Esophagus muscularis mucosa (tissue), 4 donors: ENCODE measurements around the gene FAM120C. TPM values are rescaled to one million over a fixed set of nuclear protein-coding genes. Genes with fewer than 3 reads are reported as not detected.

Experiments used
- DNase-seq: peaks from one replicate; pipeline ENCODE4 v3.0.0-alpha.2; 2017; ENCODE audit errors: extremely low spot score
- H3K27ac ChIP-seq, 4 donors: fragments of 200-600 bp; sonication (generic); replicated peaks in 1 of 4; 1 replicate in 3 of 4; 2 replicates in 1 of 4; pipeline ENCODE4 v1.5.1; 2016 to 2019; ENCODE audit warnings: mild to moderate bottlenecking in 1 of 4
- H3K27me3 ChIP-seq, 4 donors: fragments of 200-600 bp; sonication (generic); one replicate each; pipeline versions ENCODE4 v1.5.1 to v1.6.0; 2016 to 2019
- H3K36me3 ChIP-seq, 4 donors: fragments of 200-600 bp; sonication (generic); one replicate each; pipeline ENCODE4 v1.5.1; 2016 to 2019
- H3K4me1 ChIP-seq, 4 donors: fragments of 200-600 bp; sonication (generic); one replicate each; pipeline ENCODE4 v1.5.1; 2016 to 2019
- H3K4me3 ChIP-seq, 4 donors: fragments of 200-600 bp; sonication (generic); 1 replicate in 2 of 4; 2 replicates in 2 of 4; pipeline ENCODE4 v1.5.1; 2016 to 2019; ENCODE audit warnings: mild to moderate bottlenecking in 4 of 4, moderate library complexity in 1 of 4
- H3K9me3 ChIP-seq, 4 donors: fragments of 200-600 bp; sonication (generic); 1 replicate in 3 of 4; 2 replicates in 1 of 4; pipeline ENCODE4 v1.5.1; 2016 to 2019
- EP300 ChIP-seq: sonication (generic); formaldehyde crosslinking; IDR thresholded peaks from one replicate; pipeline ENCODE4 v1.6.1; 2017; ENCODE audit warnings: antibody characterized with exemption
- POLR2A ChIP-seq: fragments of 450-650 bp; IDR thresholded peaks from one replicate; pipeline ENCODE4 v1.6.1; 2017; ENCODE audit warnings: antibody characterized with exemption, moderate library complexity, mild to moderate bottlenecking, low read depth
- POLR2AphosphoS5 ChIP-seq, 2 donors: sonication (generic); formaldehyde crosslinking; IDR thresholded peaks; one replicate each; pipeline ENCODE4 v1.6.1; 2017; ENCODE audit warnings: antibody characterized with exemption in 2 of 2
- WGBS: methylation state at CpG from one replicate; pipeline ENCODE4 v1.1.5; 2018; 5-methylcytosine and 5-hydroxymethylcytosine counted together
- intact Hi-C: fragments of 100-400 bp; cut with DNase I; formaldehyde crosslinking; loops from one replicate; pipeline ENCODE4 v1.15.1; 2023
- total RNA-seq, 4 donors: library from RNA; depleted of rRNA; stranded (reverse); fragments of >200 nt; gene quantifications; one replicate each; pipeline versions ENCODE4 v1.1.0 to v1.2.1, GENCODE V29; 2016
- TF ChIP-seq, protein P1 (sequence below), 3 experiments: fragments of 200-600 bp in 2 of 3; fragments of 450-650 bp in 1 of 3; sonication (generic) in 2 of 3; IDR thresholded peaks; one replicate each; pipeline ENCODE4 v1.5.1; 2017 to 2019; ENCODE audit warnings: antibody characterized with exemption in 3 of 3, mild to moderate bottlenecking in 2 of 3, moderate library complexity in 1 of 3

The FAM120C gene
- total RNA-seq, 4 donors from 2014 or later, result 3.3 to 7.0 (median 5.9) TPM

DNA sequence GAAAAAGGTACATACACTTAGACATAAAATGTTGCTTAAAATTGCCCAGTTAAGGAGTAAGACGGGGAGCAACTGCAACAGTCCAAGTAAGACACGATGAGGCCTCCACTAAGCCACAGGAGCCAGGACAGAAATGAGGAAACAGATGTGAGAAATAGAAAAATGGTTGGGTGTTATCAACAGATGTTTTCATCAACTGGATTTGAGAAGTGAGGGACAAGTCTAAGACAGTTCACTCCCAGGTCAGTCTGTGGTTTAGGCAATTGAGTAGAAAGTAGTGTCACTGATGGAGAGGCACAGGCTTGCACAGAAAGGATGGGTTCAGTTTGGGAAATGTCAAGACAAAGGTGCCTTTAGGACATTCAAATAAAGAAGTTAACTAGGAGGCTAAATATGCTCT is 115.3 kb downstream of the FAM120C start:
- WGBS, result 70% methylated on average over 2 of the region's 2 CpGs
- DNase-seq, result no peak
- intact Hi-C loops, result no loop called here
- no peaks in the 10 kb centered on the region for H3K9me3 ChIP-seq
- no peaks in the 10 kb centered on the region for H3K27me3 ChIP-seq
- no peak for TF ChIP-seq POLR2AphosphoS5 (IDR thresholded peaks at IDR 0.05)
- H3K4me3 ChIP-seq, result no peak overlapping the region
- no peaks in the 10 kb centered on the region for H3K4me1 ChIP-seq
- H3K27ac ChIP-seq, result no peak overlapping the region
- H3K36me3 ChIP-seq, result peaks cover 0 to 13% (median 0%) of the 10 kb centered on the region in 4 donors

- TF ChIP-seq, protein P1, sequence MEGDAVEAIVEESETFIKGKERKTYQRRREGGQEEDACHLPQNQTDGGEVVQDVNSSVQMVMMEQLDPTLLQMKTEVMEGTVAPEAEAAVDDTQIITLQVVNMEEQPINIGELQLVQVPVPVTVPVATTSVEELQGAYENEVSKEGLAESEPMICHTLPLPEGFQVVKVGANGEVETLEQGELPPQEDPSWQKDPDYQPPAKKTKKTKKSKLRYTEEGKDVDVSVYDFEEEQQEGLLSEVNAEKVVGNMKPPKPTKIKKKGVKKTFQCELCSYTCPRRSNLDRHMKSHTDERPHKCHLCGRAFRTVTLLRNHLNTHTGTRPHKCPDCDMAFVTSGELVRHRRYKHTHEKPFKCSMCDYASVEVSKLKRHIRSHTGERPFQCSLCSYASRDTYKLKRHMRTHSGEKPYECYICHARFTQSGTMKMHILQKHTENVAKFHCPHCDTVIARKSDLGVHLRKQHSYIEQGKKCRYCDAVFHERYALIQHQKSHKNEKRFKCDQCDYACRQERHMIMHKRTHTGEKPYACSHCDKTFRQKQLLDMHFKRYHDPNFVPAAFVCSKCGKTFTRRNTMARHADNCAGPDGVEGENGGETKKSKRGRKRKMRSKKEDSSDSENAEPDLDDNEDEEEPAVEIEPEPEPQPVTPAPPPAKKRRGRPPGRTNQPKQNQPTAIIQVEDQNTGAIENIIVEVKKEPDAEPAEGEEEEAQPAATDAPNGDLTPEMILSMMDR (IDR thresholded peaks at IDR 0.05), result no peak
- no peak for TF ChIP-seq POLR2AphosphoS5 (IDR thresholded peaks at IDR 0.05)
- TF ChIP-seq EP300, result no peak
- no peak for TF ChIP-seq POLR2A
- DNase-seq, result no peak
- Histone ChIP-seq H3K36me3 (peaks cover 0 to 9% (median 0%) of the 10 kb centered on the region in 4 donors), H3K4me1 (no peaks in the 10 kb centered on the region), H3K4me3 (no peak overlapping the region), H3K9me3 (no peaks in the 10 kb centered on the region), H3K27ac (no peak overlapping the region), H3K27me3 (no peaks in the 10 kb centered on the region)
- intact Hi-C loops, result no loop called here
These were observed 116.2 kb downstream of the FAM120C start for GRCh38 chrX:54066841-54067240.

DNA sequence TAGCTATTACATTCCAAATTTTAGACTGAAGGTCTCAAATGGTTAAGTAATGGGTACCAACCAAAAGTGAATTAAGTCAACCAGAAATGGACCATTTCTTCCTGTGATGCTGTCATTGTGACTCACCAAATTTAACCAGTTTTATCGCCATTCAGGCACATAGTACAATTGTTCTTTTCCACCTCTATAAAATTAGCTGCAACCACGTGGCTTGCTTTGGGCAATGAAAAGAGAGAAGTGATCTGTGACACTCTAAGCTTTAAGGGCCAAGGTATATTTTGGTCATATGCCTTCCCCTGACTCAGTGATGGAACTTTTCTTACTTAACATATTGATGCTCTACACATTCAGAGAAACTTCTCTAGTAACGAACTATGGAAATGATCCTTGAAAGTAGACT is 118.5 kb downstream of the FAM120C start:
- H3K27ac ChIP-seq, result no peak overlapping the region
- intact Hi-C loops, result no loop called here
- no peak overlapping the region for H3K4me3 ChIP-seq
- no peaks in the 10 kb centered on the region for H3K4me1 ChIP-seq
- 85% methylated on average over 3 of the region's 3 CpGs for WGBS
- DNase-seq, result no peak
- no peaks in the 10 kb centered on the region for H3K9me3 ChIP-seq
- H3K27me3 ChIP-seq, result no peaks in the 10 kb centered on the region
- TF ChIP-seq EP300 (no peak), POLR2AphosphoS5 (IDR thresholded peaks at IDR 0.05) (no peak), POLR2A (no peak)
- TF ChIP-seq, protein P1 (IDR thresholded peaks at IDR 0.05), result no peak
- H3K36me3 ChIP-seq, result no peaks in the 10 kb centered on the region

DNA sequence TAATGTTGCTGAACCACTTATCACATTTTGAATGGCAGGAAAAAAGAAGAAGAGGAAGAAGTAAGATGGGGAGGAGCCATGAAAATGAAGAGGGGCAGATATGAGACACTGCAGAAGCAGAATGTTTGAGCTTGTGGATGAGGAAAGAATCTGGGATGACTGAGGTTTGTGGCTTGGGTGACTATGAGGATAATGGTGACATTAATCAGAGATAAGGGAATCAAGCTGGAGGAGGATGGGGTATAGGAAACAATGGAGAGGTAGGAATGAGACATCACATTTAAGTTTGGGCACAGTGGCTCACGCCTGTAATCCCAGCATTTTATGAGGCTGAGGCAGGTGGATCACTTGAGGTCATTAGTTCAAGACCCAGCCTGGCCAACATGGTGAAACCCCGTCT is 119.7 kb downstream of the FAM120C start:
- DNase-seq, result no peak
- Histone ChIP-seq H3K4me1 (no peaks in the 10 kb centered on the region), H3K9me3 (no peaks in the 10 kb centered on the region), H3K4me3 (no peak overlapping the region), H3K27ac (no peak overlapping the region), H3K36me3 (no peaks in the 10 kb centered on the region), H3K27me3 (no peaks in the 10 kb centered on the region)
- intact Hi-C loops, result no loop called here
- TF ChIP-seq, protein P1 (IDR thresholded peaks at IDR 0.05), result no peak
- no peak for TF ChIP-seq EP300
- no peak for TF ChIP-seq POLR2A
- no peak for TF ChIP-seq POLR2AphosphoS5 (IDR thresholded peaks at IDR 0.05)
- 79% methylated on average over 2 of the region's 2 CpGs for WGBS

DNA sequence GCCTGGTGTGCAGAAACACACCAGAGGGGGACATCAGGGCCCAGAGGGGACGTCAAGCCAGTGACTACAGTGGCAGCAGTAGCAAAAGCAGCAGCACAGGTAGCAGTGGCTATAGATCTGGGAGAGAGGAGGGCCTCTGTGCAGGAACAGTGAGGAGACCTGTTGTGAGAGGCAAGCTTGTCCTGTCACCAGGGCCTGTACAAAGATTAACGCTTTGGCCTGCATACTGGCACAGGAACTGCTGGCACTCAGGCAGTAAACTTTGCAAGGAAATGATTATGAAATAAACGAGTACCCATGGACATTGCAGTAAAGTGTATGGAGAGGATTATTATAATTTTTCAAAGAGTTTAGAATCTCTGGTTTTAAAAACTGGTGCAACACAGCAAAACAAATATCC is 133.3 kb downstream of the FAM120C start:
- H3K36me3 ChIP-seq, result no peaks in the 10 kb centered on the region
- H3K4me3 ChIP-seq, result no peak overlapping the region
- H3K27me3 ChIP-seq, result no peaks in the 10 kb centered on the region
- peaks cover 0 to 11% (median 0%) of the 10 kb centered on the region in 4 donors for H3K9me3 ChIP-seq
- 33% methylated on average over 2 of the region's 3 CpGs for WGBS
- H3K4me1 ChIP-seq, result peaks cover 0 to 8% (median 6%) of the 10 kb centered on the region in 4 donors
- no peak overlapping the region for H3K27ac ChIP-seq
- no peak for DNase-seq
- intact Hi-C loops, result loop anchor here (10.0 kb wide), 2 partner anchors 135 to 595 kb away; partner anchors contain the start of gene FAM120C
- TF ChIP-seq EP300 (no peak), POLR2AphosphoS5 (IDR thresholded peaks at IDR 0.05) (no peak), POLR2A (no peak)
- TF ChIP-seq, protein P1 (IDR thresholded peaks at IDR 0.05), result no peak
